Measurements from ENCODE around the gene PHGDH. TPM values are rescaled to one million over a fixed set of nuclear protein-coding genes. Genes with fewer than 3 reads are reported as not detected.

PHGDH gene
- total and polyA plus RNA-seq, 2 of the 13 experiments (the other 11 are each of a cell fraction or from before 2014, with no cell fraction given): 95.8 to 133 TPM

DNA sequence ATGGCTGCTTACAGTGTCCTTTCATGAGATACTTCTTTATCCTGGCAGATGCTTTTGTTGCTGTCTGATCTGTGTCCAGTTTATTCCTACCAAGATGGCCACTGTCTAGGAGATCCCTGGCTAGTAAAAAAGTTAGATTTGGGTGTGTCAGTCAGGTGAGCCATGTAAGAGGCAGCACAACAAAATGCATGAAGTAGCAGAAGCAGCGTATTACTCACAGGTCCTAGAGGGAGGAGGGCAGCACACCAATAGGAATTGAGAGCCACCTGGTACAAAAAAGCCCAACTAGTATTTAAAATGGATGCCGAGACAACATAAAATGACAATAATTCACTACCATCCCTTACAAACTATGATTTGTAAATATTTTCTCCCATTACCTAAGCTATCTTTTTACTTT lies 40.8 kb upstream of the PHGDH start:
- no peak for ATAC-seq
- no peak overlapping the region for H2AFZ ChIP-seq (ENCODE audit: low read length)
- no peak for DNase-seq (ENCODE audit: low spot score)
- no peaks in the 10 kb centered on the region for H3K79me2 ChIP-seq (ENCODE audit: insufficient read depth, low read length)
- no peaks in the 10 kb centered on the region; a peak in 1 of 5 replicates for H3K27me3 ChIP-seq (ENCODE audit: control insufficient read depth in 1 of 2, insufficient read depth in 2 of 2, low read length in 2 of 2)
- H3K27ac ChIP-seq (ENCODE audit: extremely low read length, insufficient read depth, low read length): no peak overlapping the region
- WGBS (ENCODE audit: low lambda C conversion rate): 69% methylated on average over 2 of the region's 2 CpGs
- FAIRE-seq: no peak
- in situ Hi-C loops (cut with HindIII; ENCODE audit: extremely low pct_ligation_motif_present, low pct_unique_long_range_greater_than_20kb) (no loop called here), intact Hi-C loops (cut with micrococcal nuclease; ENCODE audit: unreplicated experiment) (no loop called here)
- BruUV-seq (replicated peaks): no TSS peak
- H3K4me3 ChIP-seq (replicated peaks in 1 of 3; ENCODE audit: insufficient read depth in 1 of 3, low read depth in 2 of 3, low read length in 3 of 3): no peak overlapping the region
- H4K20me1 ChIP-seq (ENCODE audit: insufficient read depth, low read length): no peaks in the 10 kb centered on the region
- peaks cover 28% of the 10 kb centered on the region for H3K4me1 ChIP-seq (ENCODE audit: insufficient read depth, low read length)
- H3K9ac ChIP-seq (ENCODE audit: insufficient read depth, low read depth, low read length): no peak overlapping the region
- CTCF ChIA-PET (ENCODE audit: low intra/inter-chr PET ratio, low total read pairs): no interaction called here
- no peak overlapping the region for H3K4me2 ChIP-seq (ENCODE audit: low read depth, low read length)
- no peaks in the 10 kb centered on the region for H3K36me3 ChIP-seq (replicated peaks in 1 of 2; ENCODE audit: control insufficient read depth in 1 of 2, insufficient read depth in 2 of 2, low read length in 2 of 2)
- no peaks in the 10 kb centered on the region for H3K9me3 ChIP-seq (ENCODE audit: low read length)
- POLR2A ChIA-PET: no interaction called here
- TF ChIP-seq CENPX (CRISPR knock-in tag; IDR thresholded peaks at IDR 0.05): no peak
- no peak for TF ChIP-seq ZSCAN21 (CRISPR knock-in tag; IDR thresholded peaks at IDR 0.05; ENCODE audit: borderline replicate concordance)
- no peak for TF ChIP-seq MBNL3 (CRISPR knock-in tag; conservative IDR thresholded peaks at IDR 0.05)
- no peak for TF ChIP-seq ZNF558 (CRISPR knock-in tag; IDR thresholded peaks at IDR 0.05; ENCODE audit: borderline replicate concordance)

GRCh38 chr1:119673171-119673940 lies 38.4 kb upstream of the PHGDH start:
- H3K36me3 ChIP-seq (replicated peaks in 1 of 2; ENCODE audit: control insufficient read depth in 1 of 2, insufficient read depth in 2 of 2, low read length in 2 of 2): no peaks in the 10 kb centered on the region
- WGBS (ENCODE audit: low lambda C conversion rate): 36% methylated on average over 4 of the region's 4 CpGs
- no peak overlapping the region for H3K27ac ChIP-seq (ENCODE audit: extremely low read length, insufficient read depth, low read length)
- in situ Hi-C loops (cut with HindIII; ENCODE audit: extremely low pct_ligation_motif_present, low pct_unique_long_range_greater_than_20kb) (no loop called here), intact Hi-C loops (cut with micrococcal nuclease; ENCODE audit: unreplicated experiment) (no loop called here)
- no peak overlapping the region for H3K4me3 ChIP-seq (replicated peaks in 1 of 3; ENCODE audit: insufficient read depth in 1 of 3, low read depth in 2 of 3, low read length in 3 of 3)
- ChIA-PET POLR2A (interaction anchor here (2.0 to 2.8 kb wide), 2 partner anchors 25 to 39 kb away, joined by 9 to 17 read pairs; partner anchors contain the start of genes PHGDH and ZNF697), CTCF (ENCODE audit: low intra/inter-chr PET ratio, low total read pairs) (interaction anchor here (3.1 kb wide), 1 partner anchor 59 kb away, joined by 32 read pairs; no protein-coding TSS in a partner anchor)
- ATAC-seq: no peak
- no peaks in the 10 kb centered on the region; a peak in 1 of 5 replicates for H3K27me3 ChIP-seq (ENCODE audit: control insufficient read depth in 1 of 2, insufficient read depth in 2 of 2, low read length in 2 of 2)
- H3K79me2 ChIP-seq (ENCODE audit: insufficient read depth, low read length): no peaks in the 10 kb centered on the region
- H3K9me3 ChIP-seq (ENCODE audit: low read length): no peaks in the 10 kb centered on the region
- H4K20me1 ChIP-seq (ENCODE audit: insufficient read depth, low read length): no peaks in the 10 kb centered on the region
- no TSS peak for BruUV-seq (replicated peaks)
- peaks cover 39% of the 10 kb centered on the region for H3K4me1 ChIP-seq (ENCODE audit: insufficient read depth, low read length)
- peak; percentile 8 for FAIRE-seq
- H3K9ac ChIP-seq (ENCODE audit: insufficient read depth, low read depth, low read length): no peak overlapping the region
- no peak overlapping the region for H2AFZ ChIP-seq (ENCODE audit: low read length)
- peak overlapping the region; percentile 93 for H3K4me2 ChIP-seq (ENCODE audit: low read depth, low read length)
- DNase-seq (ENCODE audit: low spot score): peak; percentile 55
- TF ChIP-seq PHF21A (CRISPR knock-in tag; IDR thresholded peaks at IDR 0.05) (no peak), REST (IDR thresholded peaks at IDR 0.05; ENCODE audit: borderline replicate concordance in 1 of 2, low read depth in 1 of 2, low read length in 2 of 2) (no peak), ZNF562 (CRISPR knock-in tag; IDR thresholded peaks at IDR 0.05; ENCODE audit: borderline replicate concordance) (no peak), ZNF382 (CRISPR knock-in tag; IDR thresholded peaks at IDR 0.05; ENCODE audit: borderline replicate concordance) (no peak), TSC22D2 (CRISPR knock-in tag; IDR thresholded peaks at IDR 0.05; ENCODE audit: borderline replicate concordance) (no peak)

All from HepG2 (cell line).